Body of pancreas (tissue), 4 donors: Measurements from ENCODE around the gene SHISA5.

ENCODE experiments used
- CTCF ChIP-seq, 7 experiments: fragments of 450-650 bp in 4 of 7; fragments of 200-600 bp in 3 of 7; sonication (generic) in 3 of 7; IDR thresholded peaks; one replicate each; pipeline ENCODE4 v1.5.1; 2016 to 2019; ENCODE audit warnings: antibody characterized with exemption in 7 of 7
- POLR2A ChIP-seq, 3 donors: fragments of 450-650 bp; IDR thresholded peaks; one replicate each; pipeline ENCODE4 v1.6.1; 2016; ENCODE audit warnings: antibody characterized with exemption in 3 of 3, mild to moderate bottlenecking in 2 of 3

GRCh38 chr3:48467473-48468267, 36.3 kb downstream of the SHISA5 start:
- no peak for TF ChIP-seq CTCF (IDR thresholded peaks at IDR 0.05)
- no peak for TF ChIP-seq POLR2A (IDR thresholded peaks at IDR 0.05)
